ENCODE results near the gene ANKRD63. TPM values are rescaled to one million over a fixed set of nuclear protein-coding genes. Genes with fewer than 3 reads are reported as not detected.

Gene ANKRD63
- total and polyA plus RNA-seq, 2 of the 8 experiments (the other 6 are each of a cell fraction or from before 2014, with no cell fraction given): 0.18 to 0.26 TPM

GRCh38 chr15:40290918-40291574 is 8.2 kb upstream of the ANKRD63 start:
- Histone ChIP-seq H3K79me2 (ENCODE audit: control insufficient read depth in 1 of 2, insufficient read depth in 2 of 2, low read length in 2 of 2) (no peaks in the 10 kb centered on the region), H3K4me3 (ENCODE audit: extremely low read depth in 1 of 4, insufficient read depth in 2 of 4, low read depth in 3 of 4, low read length in 4 of 4) (peak overlapping the region; percentile 12 to 54 (median 18); a peak in 5 of 8 replicates), H4K5ac (ENCODE audit: insufficient read length, low read depth, low read length) (peak overlapping the region; percentile 41), H3K9ac (replicated peaks in 1 of 4; ENCODE audit: extremely low read depth in 1 of 4, low read depth in 3 of 4, low read length in 3 of 4) (peak overlapping the region in 1 of 4 experiments; percentile 11; a peak in 1 of 7 replicates), H3K18ac (ENCODE audit: extremely low read depth, low read length) (peak overlapping the region; percentile 93), H3K4me2 (ENCODE audit: insufficient read depth in 1 of 2, low read depth in 2 of 2, low read length in 2 of 2) (peak overlapping the region; percentile 54 to 93), H2BK20ac (ENCODE audit: low read length) (no peak overlapping the region), H4K8ac (ENCODE audit: extremely low read depth, insufficient read depth, low read length) (peak overlapping the region; percentile 84), H4K91ac (replicated peaks; ENCODE audit: insufficient read length, low read length) (peak overlapping the region; percentile 98), H3K79me1 (ENCODE audit: low read depth, low read length) (no peaks in the 10 kb centered on the region; the same call in 1 of the 2 replicates), H2BK120ac (replicated peaks; ENCODE audit: low read depth, low read length) (peak overlapping the region; percentile 74), H3K27me3 (replicated peaks in 1 of 4; ENCODE audit: control insufficient read depth in 3 of 4, extremely low read depth in 1 of 4, insufficient read depth in 3 of 4, low read length in 3 of 4) (peaks cover 16 to 52% (median 36%) of the 10 kb centered on the region in 4 experiments; a peak in 6 of 7 replicates), H4K20me1 (replicated peaks in 1 of 2; ENCODE audit: control insufficient read depth in 1 of 2, insufficient read depth in 2 of 2, low read length in 2 of 2) (peaks cover 0 to 1% of the 10 kb centered on the region in 2 experiments), H3K9me3 (ENCODE audit: insufficient read depth in 2 of 2, low read depth in 1 of 2, low read length in 1 of 2) (no peaks in the 10 kb centered on the region), H3K56ac (replicated peaks; ENCODE audit: insufficient read length, low read depth, low read length) (no peak overlapping the region), H3K23me2 (ENCODE audit: low read depth, low read length) (peaks cover 3% of the 10 kb centered on the region; the same call in 1 of the 2 replicates), H3K4me1 (replicated peaks in 1 of 4; ENCODE audit: control insufficient read depth in 3 of 4, insufficient read depth in 4 of 4, low read length in 3 of 4) (peaks cover 0 to 28% (median 14%) of the 10 kb centered on the region in 4 experiments; a peak in 6 of 7 replicates), H3K14ac (ENCODE audit: insufficient read length) (no peak overlapping the region), H2AFZ (ENCODE audit: low read length) (peak overlapping the region; percentile 12; the same call in 1 of the 2 replicates), H3K23ac (ENCODE audit: insufficient read length) (no peak overlapping the region), H2BK15ac (ENCODE audit: low read length) (peak overlapping the region; percentile 97; the same call in 1 of the 2 replicates), H2AK5ac (ENCODE audit: low read depth, low read length) (no peak overlapping the region), H3K27ac (ENCODE audit: low read depth, low read length) (no peak overlapping the region), H2BK12ac (ENCODE audit: low read depth, low read length) (peak overlapping the region; percentile 95; the same call in 1 of the 2 replicates), H3K4ac (replicated peaks; ENCODE audit: insufficient read length, low read depth, low read length) (peak overlapping the region; percentile 92), H3K36me3 (ENCODE audit: control insufficient read depth in 2 of 4, insufficient read depth in 4 of 4, low read length in 3 of 4) (no peaks in the 10 kb centered on the region), H2BK5ac (ENCODE audit: low read depth, low read length) (peak overlapping the region; percentile 52; the same call in 1 of the 2 replicates)
- DNase-seq (ENCODE audit: low read depth in 1 of 2, low spot score in 2 of 2) (peak in 1 of 2 experiments; percentile 80), FAIRE-seq (no peak)
- ChIA-PET POLR2A (ENCODE audit: partially characterized antibody) (interaction anchor here (0.7 to 5.4 kb wide), 13 partner anchors 9 to 129 kb away, joined by 3 to 46 read pairs (median 4); partner anchors contain the start of genes ANKRD63, INAFM2 and PLCB2), CTCF (ENCODE audit: partially characterized antibody) (interaction anchor here (1.0 to 16.2 kb wide), 12 partner anchors 15 to 251 kb away, joined by 3 to 518 read pairs (median 5); partner anchors contain the start of genes CCDC9B, INAFM2 and PLCB2)
- 2% methylated on average over 35 of the region's 68 CpGs; no CpG with 5 or more reads in 1 of the 2 experiments for WGBS, 2 experiments (ENCODE audit: extremely low coverage in 1 of 2, insufficient coverage in 1 of 2, insufficient read length in 1 of 2, insufficient replicate concordance in 2 of 2, low coverage in 1 of 2, low lambda C conversion rate in 2 of 2, missing lambda C conversion rate in 1 of 2)
- peak; percentile 43 for TF ChIP-seq RNF2 (IDR thresholded peaks at IDR 0.05; ENCODE audit: borderline replicate concordance, low read depth, low read length, missing control alignments, poor library complexity, severe bottlenecking)
- TF ChIP-seq, protein P1, sequence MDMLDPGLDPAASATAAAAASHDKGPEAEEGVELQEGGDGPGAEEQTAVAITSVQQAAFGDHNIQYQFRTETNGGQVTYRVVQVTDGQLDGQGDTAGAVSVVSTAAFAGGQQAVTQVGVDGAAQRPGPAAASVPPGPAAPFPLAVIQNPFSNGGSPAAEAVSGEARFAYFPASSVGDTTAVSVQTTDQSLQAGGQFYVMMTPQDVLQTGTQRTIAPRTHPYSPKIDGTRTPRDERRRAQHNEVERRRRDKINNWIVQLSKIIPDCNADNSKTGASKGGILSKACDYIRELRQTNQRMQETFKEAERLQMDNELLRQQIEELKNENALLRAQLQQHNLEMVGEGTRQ (IDR thresholded peaks at IDR 0.05; ENCODE audit: low read length): no peak
- TF ChIP-seq, protein P2, sequence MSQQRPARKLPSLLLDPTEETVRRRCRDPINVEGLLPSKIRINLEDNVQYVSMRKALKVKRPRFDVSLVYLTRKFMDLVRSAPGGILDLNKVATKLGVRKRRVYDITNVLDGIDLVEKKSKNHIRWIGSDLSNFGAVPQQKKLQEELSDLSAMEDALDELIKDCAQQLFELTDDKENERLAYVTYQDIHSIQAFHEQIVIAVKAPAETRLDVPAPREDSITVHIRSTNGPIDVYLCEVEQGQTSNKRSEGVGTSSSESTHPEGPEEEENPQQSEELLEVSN (IDR thresholded peaks at IDR 0.05): peak; percentile 89
- no peak for TF ChIP-seq CEBPB (IDR thresholded peaks at IDR 0.05; ENCODE audit: low read depth, low read length)
- TF ChIP-seq BRCA1 (IDR thresholded peaks at IDR 0.05; ENCODE audit: low read depth, low read length): no peak
- no peak for TF ChIP-seq RFX5 (IDR thresholded peaks at IDR 0.05; ENCODE audit: borderline replicate concordance, low read depth, low read length)
- no peak for TF ChIP-seq CBX8 (IDR thresholded peaks at IDR 0.05; ENCODE audit: borderline replicate concordance, low read depth, low read length)
- TF ChIP-seq FOSL1 (IDR thresholded peaks at IDR 0.05; ENCODE audit: insufficient read depth, low read depth, low read length): no peak
- TF ChIP-seq EZH2 (IDR thresholded peaks at IDR 0.05; ENCODE audit: low read depth, low read length, severe bottlenecking): peak; percentile 49

Data from H1 (cell line).